Suprapubic skin (tissue), 3 donors: ENCODE results near the gene CCDC167.

Source experiments
- POLR2A ChIP-seq, 2 donors: fragments of 450-650 bp; IDR thresholded peaks; one replicate each; pipeline ENCODE4 v1.6.1; 2017; ENCODE audit warnings: antibody characterized with exemption in 2 of 2, mild to moderate bottlenecking in 2 of 2, moderate library complexity in 2 of 2
- TF ChIP-seq, protein P1 (sequence below), 2 donors: fragments of 200-600 bp in 1 of 2; fragments of 450-650 bp in 1 of 2; sonication (generic) in 1 of 2; IDR thresholded peaks; one replicate each; pipeline ENCODE4 v1.5.1; 2016 to 2019; ENCODE audit warnings: antibody characterized with exemption in 2 of 2, mild to moderate bottlenecking in 1 of 2, moderate library complexity in 1 of 2

DNA sequence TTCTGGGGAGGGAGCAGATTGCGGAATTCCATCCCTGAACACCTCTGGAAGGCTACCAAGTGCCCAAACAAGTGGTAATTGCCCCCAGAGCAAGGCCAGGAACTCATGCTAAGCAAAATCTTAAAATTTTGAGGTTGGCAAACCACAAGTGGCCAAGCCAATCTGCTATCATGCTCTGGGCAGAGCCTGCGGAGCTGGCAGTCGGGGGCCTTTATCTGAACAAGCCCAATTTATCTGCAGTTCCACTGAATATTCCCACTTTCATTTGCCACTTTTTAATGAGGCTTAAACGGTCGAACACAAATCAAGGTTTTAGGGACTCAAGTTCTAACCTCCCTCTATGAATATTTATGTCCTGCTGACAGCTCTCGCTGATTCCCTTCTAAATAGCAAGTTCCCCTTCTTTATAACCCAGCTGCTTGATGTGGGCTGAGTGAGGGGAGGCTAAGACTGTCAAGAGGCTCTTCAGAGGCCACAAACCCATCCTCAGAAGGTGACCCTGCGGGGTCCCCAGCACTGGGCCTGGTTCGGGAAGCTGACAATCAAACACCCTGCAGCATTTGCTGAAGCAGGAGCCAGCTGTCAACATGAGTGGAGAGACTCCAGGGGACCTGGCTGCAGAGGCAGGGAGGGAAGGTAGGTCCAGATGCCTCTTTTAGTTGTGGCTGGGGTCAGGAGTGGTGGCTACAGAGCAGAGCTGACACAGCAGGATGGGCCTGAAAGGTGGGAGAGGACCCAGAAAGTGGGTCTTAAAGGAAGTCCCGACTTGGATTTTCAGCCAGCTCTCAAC lies 11.9 kb downstream of the CCDC167 start:
- TF ChIP-seq, protein P1, sequence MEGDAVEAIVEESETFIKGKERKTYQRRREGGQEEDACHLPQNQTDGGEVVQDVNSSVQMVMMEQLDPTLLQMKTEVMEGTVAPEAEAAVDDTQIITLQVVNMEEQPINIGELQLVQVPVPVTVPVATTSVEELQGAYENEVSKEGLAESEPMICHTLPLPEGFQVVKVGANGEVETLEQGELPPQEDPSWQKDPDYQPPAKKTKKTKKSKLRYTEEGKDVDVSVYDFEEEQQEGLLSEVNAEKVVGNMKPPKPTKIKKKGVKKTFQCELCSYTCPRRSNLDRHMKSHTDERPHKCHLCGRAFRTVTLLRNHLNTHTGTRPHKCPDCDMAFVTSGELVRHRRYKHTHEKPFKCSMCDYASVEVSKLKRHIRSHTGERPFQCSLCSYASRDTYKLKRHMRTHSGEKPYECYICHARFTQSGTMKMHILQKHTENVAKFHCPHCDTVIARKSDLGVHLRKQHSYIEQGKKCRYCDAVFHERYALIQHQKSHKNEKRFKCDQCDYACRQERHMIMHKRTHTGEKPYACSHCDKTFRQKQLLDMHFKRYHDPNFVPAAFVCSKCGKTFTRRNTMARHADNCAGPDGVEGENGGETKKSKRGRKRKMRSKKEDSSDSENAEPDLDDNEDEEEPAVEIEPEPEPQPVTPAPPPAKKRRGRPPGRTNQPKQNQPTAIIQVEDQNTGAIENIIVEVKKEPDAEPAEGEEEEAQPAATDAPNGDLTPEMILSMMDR (IDR thresholded peaks at IDR 0.05): no peak
- no peak for TF ChIP-seq POLR2A (IDR thresholded peaks at IDR 0.05)
